BLaER1 (cell line): ENCODE data around the gene CIPC.

Experiments
- H3K27ac ChIP-seq: shearing (Covaris generic); formaldehyde crosslinking; 2 replicates; pipeline ENCODE4 v1.8.1; 2022
- H3K27me3 ChIP-seq: shearing (Covaris generic); formaldehyde crosslinking; 2 replicates; pipeline ENCODE4 v1.8.1; 2022
- H3K36me3 ChIP-seq: shearing (Covaris generic); formaldehyde crosslinking; 2 replicates; pipeline ENCODE4 v1.8.1; 2022
- H3K4me1 ChIP-seq: shearing (Covaris generic); formaldehyde crosslinking; 2 replicates; pipeline ENCODE4 v1.8.1; 2022
- H3K4me2 ChIP-seq: shearing (Covaris generic); formaldehyde crosslinking; 2 replicates; pipeline ENCODE4 v1.8.1; 2022
- H3K4me3 ChIP-seq: shearing (Covaris generic); formaldehyde crosslinking; 2 replicates; pipeline ENCODE4 v1.8.1; 2022
- H3K9ac ChIP-seq: shearing (Covaris generic); formaldehyde crosslinking; 2 replicates; pipeline ENCODE4 v1.8.1; 2022
- H3K9me3 ChIP-seq: shearing (Covaris generic); formaldehyde crosslinking; 2 replicates; pipeline ENCODE4 v1.8.1; 2022
- H4K20me1 ChIP-seq: shearing (Covaris generic); formaldehyde crosslinking; 2 replicates; pipeline ENCODE4 v1.8.1; 2022
- Cebpa-rat ChIP-seq: shearing (Covaris generic); IDR thresholded peaks from 2 replicates; pipeline ENCODE4 v1.8.1; 2022

CIPC gene

DNA sequence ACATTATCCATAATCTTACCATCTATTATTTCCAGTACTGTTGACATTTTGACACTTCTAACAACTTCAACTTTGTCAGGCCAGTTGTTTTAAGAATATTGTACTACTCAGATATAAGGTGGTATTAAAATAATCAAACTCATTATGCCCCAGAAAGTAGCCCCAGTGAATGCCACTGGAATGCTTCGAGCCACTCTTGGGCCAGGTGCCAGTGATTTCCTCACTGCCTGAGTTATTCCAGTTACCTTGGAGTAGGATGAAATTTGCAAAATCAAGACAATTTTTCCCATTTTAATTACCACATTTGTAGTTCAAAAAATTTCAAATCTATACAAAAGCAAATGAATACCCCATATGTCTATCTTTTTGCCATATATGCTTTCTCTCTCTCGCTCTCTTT lies 9.2 kb downstream of the CIPC start:
- no peak overlapping the region for H3K4me3 ChIP-seq
- peaks cover under 1% of the 10 kb centered on the region; the same call in 1 of the 2 replicates for H3K4me1 ChIP-seq
- peaks cover 10% of the 10 kb centered on the region; the same call in 1 of the 2 replicates for H4K20me1 ChIP-seq

DNA sequence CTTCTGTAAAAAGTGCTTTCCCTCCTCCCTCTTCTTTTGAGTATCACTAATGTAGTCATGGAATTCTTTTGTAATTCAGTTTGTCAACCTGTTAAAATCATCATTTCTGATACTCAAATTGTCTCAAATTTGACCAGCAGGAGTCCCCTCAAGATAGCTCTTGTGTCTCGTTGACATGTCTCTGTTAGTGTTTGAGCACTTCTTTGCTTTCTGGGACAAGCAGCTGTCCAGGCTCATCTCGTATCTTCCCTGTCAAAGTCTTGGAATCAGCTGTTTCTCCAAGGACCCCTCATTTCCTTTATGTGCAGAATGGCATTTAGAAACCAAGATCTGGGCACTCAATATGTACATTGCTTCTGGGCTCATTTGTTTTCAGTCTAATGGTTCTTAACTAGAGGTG lies 10.7 kb downstream of the CIPC start:
- no peak for TF ChIP-seq Cebpa-rat
- H3K4me3 ChIP-seq: no peak overlapping the region
- no peak overlapping the region for H3K27ac ChIP-seq
- no peaks in the 10 kb centered on the region for H3K9me3 ChIP-seq
- H3K4me2 ChIP-seq: no peak overlapping the region
- no peaks in the 10 kb centered on the region for H3K27me3 ChIP-seq
- peaks cover 8% of the 10 kb centered on the region; the same call in 1 of the 2 replicates for H4K20me1 ChIP-seq
- no peaks in the 10 kb centered on the region for H3K4me1 ChIP-seq
- H3K9ac ChIP-seq: no peak overlapping the region
- H3K36me3 ChIP-seq: peaks cover 86% of the 10 kb centered on the region

More for the DNA sequence above, 9.2 kb downstream of the CIPC start:
- Histone ChIP-seq H3K27me3 (no peaks in the 10 kb centered on the region), H3K4me2 (no peak overlapping the region), H3K36me3 (peaks cover 70% of the 10 kb centered on the region), H3K27ac (no peak overlapping the region), H3K9ac (no peak overlapping the region), H3K9me3 (no peaks in the 10 kb centered on the region)
- no peak for TF ChIP-seq Cebpa-rat

DNA sequence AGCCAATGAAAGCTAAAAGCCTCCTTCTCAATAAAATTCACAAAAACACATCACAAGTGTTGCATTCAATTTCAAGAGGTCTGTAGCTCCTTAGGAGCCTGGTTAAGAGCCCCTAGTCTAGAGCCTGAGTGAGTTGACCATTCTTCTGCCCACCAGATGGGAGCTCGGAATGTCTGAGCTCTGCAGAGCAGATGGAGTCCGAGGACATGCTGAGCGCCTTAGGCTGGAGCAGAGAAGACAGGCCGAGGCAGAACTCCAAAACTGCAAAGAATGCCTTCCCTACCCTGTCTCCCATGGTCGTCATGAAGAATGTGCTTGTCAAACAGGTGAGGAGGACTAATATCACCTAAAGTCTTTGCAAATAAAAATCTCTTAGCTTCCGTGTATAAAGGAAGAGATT lies 11.6 kb downstream of the CIPC start:
- no peak for TF ChIP-seq Cebpa-rat
- H4K20me1 ChIP-seq: peaks cover 8% of the 10 kb centered on the region; the same call in 1 of the 2 replicates
- H3K36me3 ChIP-seq: peaks cover 95% of the 10 kb centered on the region
- H3K27ac ChIP-seq: no peak overlapping the region
- H3K4me3 ChIP-seq: no peak overlapping the region
- no peak overlapping the region for H3K4me2 ChIP-seq
- no peaks in the 10 kb centered on the region for H3K4me1 ChIP-seq
- H3K27me3 ChIP-seq: no peaks in the 10 kb centered on the region
- H3K9ac ChIP-seq: no peak overlapping the region
- no peaks in the 10 kb centered on the region for H3K9me3 ChIP-seq

DNA sequence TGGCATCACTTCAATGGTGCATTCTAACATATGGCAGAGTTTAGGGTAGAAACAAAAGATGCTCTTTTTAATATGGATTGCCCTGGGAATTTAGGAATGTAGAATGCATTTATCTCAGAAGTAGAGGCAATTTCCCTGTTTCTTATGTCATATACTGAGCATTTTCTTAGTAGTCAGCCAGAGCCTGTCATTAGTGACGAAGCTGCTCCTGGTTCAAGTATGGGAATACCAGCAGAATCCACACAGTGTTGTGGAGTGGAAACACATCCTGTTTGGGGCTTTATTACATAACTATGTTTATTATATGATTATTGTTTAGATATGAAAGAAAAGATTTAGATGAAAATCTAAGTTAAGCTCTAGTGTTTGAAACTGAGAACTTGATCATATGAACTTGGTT lies 12.2 kb downstream of the CIPC start:
- Histone ChIP-seq H3K4me3 (no peak overlapping the region), H3K27me3 (no peaks in the 10 kb centered on the region), H3K4me1 (no peaks in the 10 kb centered on the region), H3K4me2 (no peak overlapping the region), H3K27ac (no peak overlapping the region), H4K20me1 (0 out of 2 replicates have a peak, but pooled peaks cover 8% of the 10 kb centered on the region), H3K9me3 (no peaks in the 10 kb centered on the region), H3K9ac (no peak overlapping the region), H3K36me3 (peaks cover 96% of the 10 kb centered on the region)
- TF ChIP-seq Cebpa-rat: no peak

DNA sequence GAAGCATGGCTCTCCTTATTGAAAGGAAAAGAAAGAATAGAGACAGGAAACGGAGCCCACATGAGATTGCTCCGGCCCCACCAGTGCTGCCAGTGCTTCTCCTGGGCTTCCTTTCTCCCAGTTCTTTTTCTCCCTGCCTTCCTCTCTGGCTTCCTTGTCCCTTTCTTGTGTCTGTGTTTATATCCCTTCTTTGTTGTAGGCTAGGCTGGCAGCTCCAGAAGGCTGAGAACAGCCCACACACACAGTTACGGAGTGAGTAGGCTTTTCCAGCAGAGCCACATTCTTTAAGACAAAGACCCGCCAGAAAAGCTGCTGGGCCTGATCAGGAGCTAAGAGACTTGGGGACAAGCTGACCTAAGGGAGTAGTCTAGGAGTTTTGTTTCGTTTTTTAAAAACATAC lies 13.0 kb downstream of the CIPC start:
- no peak for TF ChIP-seq Cebpa-rat
- no peak overlapping the region for H3K4me3 ChIP-seq
- H3K27me3 ChIP-seq: no peaks in the 10 kb centered on the region
- H3K4me1 ChIP-seq: no peaks in the 10 kb centered on the region
- H3K9me3 ChIP-seq: no peaks in the 10 kb centered on the region
- H4K20me1 ChIP-seq: 0 out of 2 replicates have a peak, but pooled peaks cover 8% of the 10 kb centered on the region
- H3K27ac ChIP-seq: no peak overlapping the region
- no peak overlapping the region for H3K9ac ChIP-seq
- no peak overlapping the region for H3K4me2 ChIP-seq
- peaks cover 91% of the 10 kb centered on the region for H3K36me3 ChIP-seq

DNA sequence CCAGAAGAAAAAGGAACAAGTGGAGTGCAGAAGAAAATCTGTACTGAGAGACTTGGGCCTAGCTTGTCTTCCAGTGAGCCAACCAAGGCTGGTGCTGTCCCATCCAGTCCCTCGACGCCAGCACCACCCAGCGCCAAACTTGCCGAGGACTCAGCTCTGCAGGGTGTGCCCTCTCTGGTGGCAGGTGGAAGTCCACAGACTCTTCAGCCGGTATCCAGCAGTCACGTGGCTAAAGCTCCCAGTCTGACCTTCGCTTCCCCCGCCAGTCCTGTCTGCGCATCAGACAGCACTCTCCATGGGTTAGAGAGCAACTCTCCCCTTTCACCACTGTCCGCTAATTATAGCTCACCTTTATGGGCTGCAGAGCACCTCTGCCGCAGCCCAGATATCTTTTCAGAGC lies 15.6 kb downstream of the CIPC start:
- H3K36me3 ChIP-seq: peaks cover 72% of the 10 kb centered on the region
- TF ChIP-seq Cebpa-rat: no peak

DNA sequence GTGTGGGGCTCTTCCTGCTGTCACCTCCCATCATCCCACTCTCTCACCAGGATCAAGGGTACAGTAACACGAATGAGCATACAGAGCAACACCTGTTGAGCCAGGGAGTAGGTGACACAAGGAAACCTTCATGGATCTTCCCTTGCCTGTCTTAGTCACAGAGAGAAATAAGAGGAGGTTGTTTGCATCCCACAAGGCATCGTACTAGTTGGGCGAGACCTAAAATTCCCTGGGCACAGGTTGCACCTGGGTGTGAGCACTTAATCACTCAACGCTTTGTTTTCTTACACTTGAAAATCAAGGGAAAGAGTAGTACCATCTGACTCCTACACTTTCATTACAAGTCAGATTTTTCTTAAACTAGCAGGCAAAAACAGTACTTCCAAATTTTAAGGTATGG lies 16.6 kb downstream of the CIPC start:
- peaks cover 11% of the 10 kb centered on the region for H3K4me1 ChIP-seq
- peaks cover 62% of the 10 kb centered on the region for H3K36me3 ChIP-seq
- no peaks in the 10 kb centered on the region for H3K27me3 ChIP-seq
- H3K4me3 ChIP-seq: no peak overlapping the region
- H3K9ac ChIP-seq: no peak overlapping the region
- H3K4me2 ChIP-seq: no peak overlapping the region
- H3K27ac ChIP-seq: no peak overlapping the region
- H4K20me1 ChIP-seq: peaks cover 6% of the 10 kb centered on the region; the same call in 1 of the 2 replicates
- no peaks in the 10 kb centered on the region for H3K9me3 ChIP-seq
- TF ChIP-seq Cebpa-rat: no peak

More for the DNA sequence above, 15.6 kb downstream of the CIPC start:
- Histone ChIP-seq H4K20me1 (peaks cover 8% of the 10 kb centered on the region; the same call in 1 of the 2 replicates), H3K27ac (no peak overlapping the region), H3K4me3 (no peak overlapping the region), H3K9me3 (no peaks in the 10 kb centered on the region), H3K4me2 (no peak overlapping the region), H3K4me1 (peaks cover 1% of the 10 kb centered on the region), H3K27me3 (no peaks in the 10 kb centered on the region), H3K9ac (no peak overlapping the region)

DNA sequence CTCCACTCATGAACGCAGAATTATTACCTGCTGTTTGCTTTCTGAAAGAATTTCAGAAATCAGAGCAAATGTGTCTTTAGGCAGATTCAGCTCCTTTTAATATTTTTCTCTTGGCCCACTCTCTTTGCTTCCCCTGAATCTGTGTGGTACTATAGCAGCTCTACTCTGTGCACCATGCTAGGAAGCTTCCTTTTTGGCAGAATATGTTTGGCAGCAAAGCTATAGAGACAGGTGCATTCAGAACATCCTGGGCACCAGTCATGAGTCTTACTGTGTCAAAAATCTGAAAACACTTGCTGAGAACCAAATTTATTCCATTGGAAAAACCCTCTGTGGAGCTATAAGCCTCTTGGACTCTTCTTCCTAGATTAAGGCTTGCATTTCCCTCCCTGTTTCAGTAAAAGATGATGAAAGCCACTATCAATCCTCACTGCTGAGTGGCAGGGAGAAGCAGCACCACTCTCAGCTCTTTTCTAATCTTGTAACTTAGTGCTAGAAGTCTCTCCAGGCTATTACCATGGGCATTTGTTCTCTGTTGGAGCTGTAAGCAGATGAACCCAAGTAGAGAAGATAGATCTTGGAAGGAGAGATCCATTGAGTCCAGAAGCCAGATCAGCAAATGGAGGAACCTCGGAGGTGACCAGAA lies 18.2 kb downstream of the CIPC start:
- no peak for TF ChIP-seq Cebpa-rat
- peaks cover 45% of the 10 kb centered on the region for H3K36me3 ChIP-seq

DNA sequence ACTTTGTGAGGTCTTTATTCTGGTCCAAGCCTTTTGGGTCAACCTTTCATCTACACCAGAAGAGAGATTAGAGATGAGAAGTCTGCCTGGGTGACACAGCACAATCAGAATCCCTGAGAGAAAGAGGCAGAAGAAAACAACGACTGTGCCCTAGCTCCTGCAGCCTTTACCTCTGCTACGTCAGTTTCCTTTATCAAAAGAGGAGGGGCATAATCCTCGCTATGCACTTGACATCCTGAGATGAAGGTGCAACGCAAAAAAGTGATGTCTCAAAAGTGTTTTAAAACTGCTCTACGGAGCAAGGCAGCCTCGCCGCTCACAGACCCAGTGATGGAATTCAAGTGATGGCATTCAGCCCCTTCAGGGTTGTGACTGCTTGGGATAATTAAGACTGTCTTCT lies 21.8 kb downstream of the CIPC start:
- Histone ChIP-seq H3K36me3 (peaks cover 10% of the 10 kb centered on the region), H3K4me2 (peak overlapping the region; percentile 86), H4K20me1 (peaks cover 41% of the 10 kb centered on the region), H3K9me3 (no peaks in the 10 kb centered on the region), H3K27me3 (peaks cover 25% of the 10 kb centered on the region), H3K27ac (peak overlapping the region; percentile 76; the same call in 1 of the 2 replicates), H3K9ac (no peak overlapping the region), H3K4me3 (no peak overlapping the region), H3K4me1 (peaks cover 62% of the 10 kb centered on the region)
- no peak for TF ChIP-seq Cebpa-rat

More for the DNA sequence above, 18.2 kb downstream of the CIPC start:
- H3K4me3 ChIP-seq: no peak overlapping the region
- H3K4me1 ChIP-seq: peaks cover 28% of the 10 kb centered on the region
- H4K20me1 ChIP-seq: peaks cover 8% of the 10 kb centered on the region
- no peak overlapping the region for H3K9ac ChIP-seq
- no peaks in the 10 kb centered on the region for H3K9me3 ChIP-seq
- H3K27ac ChIP-seq: no peak overlapping the region
- no peaks in the 10 kb centered on the region for H3K27me3 ChIP-seq
- no peak overlapping the region for H3K4me2 ChIP-seq

DNA sequence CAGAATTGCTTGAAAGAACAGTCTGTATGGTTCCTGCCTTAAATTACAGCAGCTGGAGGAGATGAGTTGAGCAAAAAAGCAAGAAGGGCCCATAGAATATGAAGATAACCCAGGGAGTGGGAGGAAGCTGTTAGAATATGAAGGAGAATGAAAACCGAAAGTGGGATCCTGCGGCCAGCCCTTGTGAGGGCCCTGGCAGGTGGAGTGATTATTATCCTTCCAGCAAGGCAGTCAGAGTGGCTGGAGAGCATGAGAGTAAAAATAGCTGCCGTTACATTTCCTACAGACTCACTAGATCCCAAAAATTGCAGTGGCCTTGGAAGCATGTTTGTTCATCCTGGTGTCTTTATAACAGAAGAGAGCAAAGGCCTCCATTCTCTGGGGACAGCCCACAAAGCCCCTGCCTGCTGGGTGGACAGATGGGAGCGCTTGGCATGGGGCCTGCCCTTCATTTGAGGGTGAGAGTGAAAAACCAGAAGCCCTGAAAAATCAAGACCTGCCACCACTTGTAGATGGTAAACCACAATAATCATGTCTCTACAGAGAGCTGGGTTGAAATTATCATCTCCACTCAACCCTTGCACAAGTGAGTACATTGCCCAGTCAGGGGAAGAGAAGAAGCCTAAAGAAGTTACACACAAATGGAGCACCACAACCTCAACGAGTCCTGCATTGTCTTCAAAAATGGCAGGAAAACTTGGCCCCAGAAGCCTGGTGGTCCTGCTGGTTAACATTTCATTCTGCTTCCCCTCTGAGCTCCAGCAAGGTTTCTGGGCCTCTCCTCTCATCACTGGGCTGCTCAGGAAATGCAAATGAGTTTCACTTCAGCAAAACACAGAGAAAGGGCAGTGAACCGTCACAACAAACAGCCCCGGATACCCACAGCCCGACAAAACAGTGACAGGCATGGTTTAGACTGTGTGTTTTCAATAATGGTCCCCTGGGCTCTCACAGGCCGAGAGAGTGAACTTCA lies 23.0 kb downstream of the CIPC start:
- H3K4me1 ChIP-seq: peaks cover 71% of the 10 kb centered on the region
- no peak for TF ChIP-seq Cebpa-rat
- H4K20me1 ChIP-seq: peaks cover 53% of the 10 kb centered on the region
- peaks cover 7% of the 10 kb centered on the region for H3K36me3 ChIP-seq
- H3K9me3 ChIP-seq: no peaks in the 10 kb centered on the region
- peaks cover 37% of the 10 kb centered on the region for H3K27me3 ChIP-seq
- H3K9ac ChIP-seq: peak overlapping the region; percentile 61
- H3K4me2 ChIP-seq: peak overlapping the region; percentile 86
- peak overlapping the region; percentile 76 for H3K27ac ChIP-seq
- H3K4me3 ChIP-seq: peak overlapping the region; percentile 49
